HG03045 (cell line): ENCODE measurements around the gene ONECUT3.
"Not testable (repeated sequence)": the region's sequence is repeated elsewhere in the genome, so short reads cannot be mapped to it uniquely, and the experiment has no call there.

ENCODE experiments used
- ATAC-seq: cut with Tn5 transposase; IDR thresholded peaks from one replicate; pipeline ENCODE4 v1.9.1; 2021; ENCODE audit warnings: mild to moderate bottlenecking, moderate library complexity; ENCODE audit not compliant: unreplicated experiment

The ONECUT3 gene

DNA sequence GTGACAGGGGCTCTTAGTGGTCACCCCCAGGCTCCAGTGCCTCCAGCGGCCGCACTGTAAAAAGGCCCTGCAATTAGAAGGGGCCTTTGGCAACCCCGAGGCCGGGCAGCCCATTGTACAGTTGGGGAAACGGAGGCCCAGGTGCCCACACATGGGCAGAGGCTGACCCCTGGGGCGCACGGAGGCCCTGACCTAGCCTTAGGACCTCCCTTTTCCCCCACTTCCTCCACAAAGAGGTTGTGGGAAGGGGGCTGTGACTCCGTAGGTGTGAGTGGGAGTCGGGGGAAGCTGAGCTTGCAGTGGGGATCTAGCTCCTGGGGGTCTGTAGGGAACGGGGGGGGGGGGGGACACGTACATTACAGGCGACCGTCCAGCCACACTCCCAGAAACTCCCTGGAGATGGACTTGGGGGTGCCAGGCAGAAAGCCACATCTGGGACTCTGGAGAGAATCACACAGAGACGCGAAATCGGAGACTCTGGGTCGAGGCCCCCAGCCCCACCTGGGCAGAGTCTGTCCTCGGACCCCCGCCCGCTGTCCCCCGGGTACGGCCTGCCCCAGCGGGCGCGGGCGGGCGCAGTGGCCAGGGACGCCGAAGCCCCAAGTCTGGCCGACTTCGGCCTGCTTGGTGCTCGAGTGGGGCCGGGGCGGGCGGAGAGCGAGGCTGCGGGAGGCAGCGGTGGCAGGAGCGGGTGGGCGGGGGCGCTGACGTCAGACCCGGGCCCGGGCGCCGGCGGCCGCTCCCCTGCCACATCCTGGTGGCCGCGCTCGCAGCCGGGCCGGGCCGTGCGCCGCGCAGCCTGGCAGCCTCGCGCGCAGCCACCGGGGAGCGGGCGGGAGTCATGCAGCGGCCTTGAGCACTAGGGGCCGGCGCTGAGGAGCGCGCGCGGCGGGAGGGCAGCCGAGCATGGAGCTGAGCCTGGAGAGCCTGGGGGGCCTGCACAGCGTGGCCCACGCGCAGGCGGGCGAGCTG is at the start of gene ONECUT3:
Gene ONECUT3 (plus strand): TSS at position 750 of the 972 bp plus-strand sequence. CDS start 157 bp downstream, at position 907.
- no peak for ATAC-seq

DNA sequence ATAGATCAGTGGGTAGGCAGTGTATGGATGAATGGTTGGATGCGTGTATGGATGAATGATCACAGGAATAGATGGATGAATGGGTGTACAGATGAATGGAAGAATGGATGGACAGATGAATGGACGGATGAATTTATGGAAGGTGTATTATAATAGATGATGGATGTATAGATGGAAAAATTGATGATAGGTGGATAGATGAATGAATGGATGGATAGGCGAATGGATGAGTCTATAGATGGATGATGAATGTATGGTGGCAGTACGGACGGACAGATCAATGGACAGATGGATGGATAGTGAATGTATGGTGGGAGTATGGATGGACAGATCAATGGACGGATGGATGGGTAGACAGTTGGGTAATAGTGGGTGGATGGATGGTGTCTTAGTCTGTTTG is 49.0 kb upstream of the ONECUT3 start:
- no peak for ATAC-seq

- no peak for ATAC-seq
Observed at GRCh38 chr19:1705367-1705766, 47.9 kb upstream of the ONECUT3 start.

- not testable (repeated sequence) for ATAC-seq
Observed at GRCh38 chr19:1706646-1707045, 46.7 kb upstream of the ONECUT3 start.

- ATAC-seq: no peak
Observed at GRCh38 chr19:1707240-1707639, 46.1 kb upstream of the ONECUT3 start.

DNA sequence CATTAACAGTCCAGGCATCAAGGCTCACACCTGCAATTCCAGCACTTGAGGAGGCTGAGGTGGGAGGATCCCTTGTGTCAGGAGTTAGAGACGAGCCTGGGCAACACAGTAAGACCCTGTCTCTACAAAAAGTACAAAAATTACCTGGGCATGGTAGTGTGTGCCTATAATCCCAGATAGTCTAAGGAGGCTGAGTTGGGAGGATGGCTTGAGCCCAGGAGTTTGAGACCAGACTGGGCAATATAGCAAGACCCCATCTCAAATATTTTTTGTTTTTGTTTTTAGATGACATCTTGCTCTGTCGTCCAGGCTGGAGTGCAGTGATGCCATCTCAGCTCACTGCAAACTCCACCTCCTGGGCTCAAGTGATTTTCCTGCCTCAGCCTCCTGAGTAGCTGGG is 40.1 kb upstream of the ONECUT3 start:
- no peak for ATAC-seq

- no peak for ATAC-seq
Observed at GRCh38 chr19:1715540-1715939, 37.8 kb upstream of the ONECUT3 start.

DNA sequence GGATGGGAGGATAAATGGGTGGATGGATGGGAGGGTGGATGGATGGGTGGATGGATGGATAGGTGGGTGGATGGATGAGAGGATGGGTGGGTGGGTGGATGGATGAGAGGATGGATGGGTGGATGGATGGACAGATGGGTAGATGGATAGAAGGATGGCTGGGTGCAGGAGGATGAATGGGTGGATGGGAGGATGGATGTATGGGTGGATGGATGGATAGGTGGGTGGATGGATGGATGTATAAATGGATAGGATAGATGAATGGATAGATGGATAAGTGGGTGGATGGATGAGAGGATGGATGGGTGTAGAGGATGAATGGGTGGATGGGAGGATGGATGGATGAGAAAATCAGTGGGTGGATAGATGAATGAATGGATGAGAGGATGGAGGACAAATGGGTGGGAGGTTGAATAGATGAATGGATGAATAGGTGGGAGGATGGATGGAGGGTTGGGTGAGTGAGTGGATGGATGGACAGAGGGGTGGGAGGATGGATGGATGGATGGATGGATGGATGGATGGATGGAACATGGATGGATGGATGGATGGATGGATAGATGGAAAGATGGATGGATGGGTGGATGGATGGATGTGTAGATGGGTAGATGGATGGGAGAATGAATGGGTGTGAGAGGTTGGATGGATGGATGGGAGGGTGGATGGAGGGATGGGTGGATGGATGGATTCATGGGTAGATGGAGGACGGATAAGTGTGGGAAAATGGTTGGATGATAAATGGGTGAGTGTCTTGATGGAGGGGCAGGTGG is 35.9 kb upstream of the ONECUT3 start:
- ATAC-seq: no peak

DNA sequence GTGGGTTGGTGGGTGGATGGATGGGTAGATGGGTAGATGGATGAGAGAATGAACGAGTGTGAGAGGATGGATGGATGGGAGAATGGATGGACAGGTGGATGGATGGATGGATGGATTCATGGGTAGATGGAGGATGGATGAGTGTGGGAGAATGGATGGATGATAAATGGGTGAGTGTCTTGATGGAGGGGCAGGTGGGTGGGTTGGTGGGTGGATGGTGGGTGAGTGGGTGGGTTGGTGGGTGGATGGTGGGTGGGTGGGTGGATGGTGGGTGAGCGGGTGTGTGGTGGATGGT is 35.4 kb upstream of the ONECUT3 start:
- ATAC-seq: no peak

DNA sequence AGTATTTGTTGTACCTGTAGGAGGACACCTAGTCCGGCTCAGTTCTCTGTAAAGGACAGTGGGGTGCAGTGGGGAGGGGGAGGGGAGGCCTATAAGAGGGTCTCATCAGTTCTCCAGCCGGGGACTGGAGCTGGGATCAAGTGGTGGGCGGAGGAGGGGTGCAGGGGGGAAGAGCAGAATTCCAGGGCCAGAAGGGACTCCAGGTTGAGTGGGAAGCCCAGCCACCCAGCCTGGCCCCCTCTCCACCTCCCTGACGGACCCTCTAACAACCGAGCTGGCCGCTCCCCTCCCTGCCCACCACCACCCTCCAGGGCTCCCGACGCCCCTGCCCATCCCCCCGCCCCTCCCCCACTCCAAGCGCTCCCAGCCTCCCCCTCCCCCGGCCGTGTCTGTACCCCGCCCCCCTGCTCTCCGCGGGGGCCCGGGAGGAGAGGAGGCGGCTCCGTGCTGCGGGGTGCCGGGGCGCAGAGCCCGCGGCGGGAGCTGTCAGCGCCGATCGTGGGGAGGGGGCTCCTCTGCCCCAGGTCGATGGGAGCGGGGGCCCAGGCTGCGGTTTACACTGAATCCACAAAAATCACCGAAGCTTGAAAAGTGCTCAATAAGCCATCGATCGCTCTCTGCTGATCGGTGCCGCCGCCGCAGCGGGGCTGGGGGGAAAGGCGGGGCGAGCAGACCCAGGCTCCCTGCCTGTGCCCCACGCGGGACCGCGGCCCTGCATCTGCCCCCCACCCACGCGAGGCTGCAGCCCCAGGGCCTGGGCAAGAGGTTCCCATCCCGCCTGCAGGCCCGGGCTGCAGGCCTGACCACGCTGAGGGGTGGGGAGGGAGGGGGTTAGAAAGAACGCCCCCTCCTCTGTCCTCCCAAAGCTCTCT is 34.6 kb upstream of the ONECUT3 start:
- ATAC-seq: no peak

DNA sequence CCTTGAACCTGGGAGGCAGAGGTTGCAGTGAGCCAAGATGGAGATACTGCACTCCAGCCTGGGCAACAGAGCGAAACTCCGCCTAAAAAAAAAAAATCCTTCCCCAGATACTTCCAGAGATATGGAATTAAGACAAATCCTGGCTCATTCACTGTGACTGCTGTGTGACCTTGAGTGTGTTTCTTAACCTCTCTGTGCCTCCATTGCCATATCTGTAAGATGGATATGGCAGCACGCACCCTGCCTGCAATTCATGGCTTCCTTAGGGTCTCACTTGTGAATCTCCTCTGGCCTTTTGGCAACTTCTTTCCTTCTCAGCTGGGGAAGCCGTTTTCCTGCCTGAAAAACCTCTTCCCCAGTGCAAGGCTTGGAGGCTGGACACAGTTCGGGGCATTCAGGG is 33.8 kb upstream of the ONECUT3 start:
- no peak for ATAC-seq

GRCh38 chr19:1720237-1720636 is 33.1 kb upstream of the ONECUT3 start:
- no peak for ATAC-seq

- no peak for ATAC-seq
Observed at GRCh38 chr19:1725100-1726064, 27.9 kb upstream of the ONECUT3 start.

DNA sequence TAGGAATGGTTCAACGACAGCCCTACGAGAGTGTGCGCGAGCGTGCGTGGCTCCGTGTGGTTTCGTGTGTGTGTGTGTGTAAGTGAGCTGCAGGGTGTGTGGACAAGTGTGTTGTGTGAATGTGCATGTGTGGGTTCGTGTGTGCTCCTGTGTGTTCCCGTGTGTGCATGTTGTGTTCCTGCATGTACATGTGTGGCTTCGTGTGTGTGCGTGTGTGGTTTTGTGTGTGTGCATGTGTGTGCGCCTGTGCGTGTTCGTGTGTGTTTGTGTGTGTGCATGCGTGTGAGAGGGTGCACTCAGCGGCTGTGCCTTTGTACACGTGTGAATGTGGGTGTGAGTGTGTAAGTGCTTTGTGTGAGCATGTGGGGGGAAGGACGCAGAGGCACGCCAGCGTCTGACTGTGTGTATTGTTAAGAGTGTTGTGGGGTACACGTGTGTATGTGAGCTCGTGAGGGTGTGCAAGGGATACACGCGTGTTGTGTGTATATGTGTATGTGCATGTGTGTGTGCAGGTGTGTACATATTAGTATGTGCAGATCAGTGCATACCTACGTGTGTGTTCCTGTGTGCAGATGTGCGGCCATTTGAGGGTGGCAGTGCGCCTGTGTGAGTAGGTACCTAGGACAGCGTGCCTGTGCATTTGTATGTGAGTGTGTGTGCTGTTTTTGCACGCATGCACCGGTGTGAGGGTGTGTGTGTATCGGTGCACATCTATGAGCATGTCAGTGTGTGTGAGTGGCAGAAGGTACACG is 24.3 kb upstream of the ONECUT3 start:
- ATAC-seq: no peak

DNA sequence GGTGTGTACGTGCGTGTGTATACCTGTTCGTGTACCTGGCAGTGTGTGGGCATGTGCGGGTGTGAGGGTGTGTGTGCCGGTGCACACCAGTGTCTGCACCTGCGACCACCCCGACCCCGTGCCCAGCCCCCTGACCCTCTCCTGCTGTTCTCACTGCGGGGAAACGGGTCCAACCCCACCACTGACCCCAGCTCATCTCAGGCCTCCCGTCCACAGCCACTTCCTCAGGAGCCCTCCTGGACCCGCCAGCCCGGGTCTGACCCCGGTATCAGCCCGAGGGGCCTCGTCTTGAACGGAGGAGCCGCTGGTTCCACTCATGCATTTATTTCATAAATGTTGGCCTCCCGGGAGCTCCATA is 23.8 kb upstream of the ONECUT3 start:
- no peak for ATAC-seq

- ATAC-seq: no peak
Observed at GRCh38 chr19:1730157-1730556, 23.1 kb upstream of the ONECUT3 start.

GRCh38 chr19:1734321-1734966 is 18.9 kb upstream of the ONECUT3 start:
- no peak for ATAC-seq

GRCh38 chr19:1736280-1736679 is 17.0 kb upstream of the ONECUT3 start:
- no peak for ATAC-seq

DNA sequence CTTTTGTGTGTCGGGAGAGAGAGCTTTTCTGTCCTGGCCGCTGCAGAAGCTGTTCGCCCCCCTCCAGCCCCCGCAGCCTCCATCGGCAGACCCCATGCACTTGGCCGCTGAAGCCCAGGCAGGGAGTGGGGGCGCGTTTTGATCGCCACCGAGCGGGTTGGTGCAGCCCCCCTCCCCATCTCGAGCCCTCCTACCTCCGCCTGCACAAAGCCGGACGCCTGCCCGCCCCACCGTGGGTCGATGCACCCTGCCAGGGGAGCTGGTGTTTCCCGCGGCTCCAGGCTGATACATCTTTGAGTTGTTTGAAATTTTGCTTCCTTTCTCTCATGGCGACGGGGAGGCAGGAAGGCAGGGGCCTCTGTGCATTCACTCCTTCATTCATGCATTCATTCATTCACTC is 16.4 kb upstream of the ONECUT3 start:
- ATAC-seq: no peak
